GM18870 (cell line): ENCODE data around the gene ARHGAP30.
A peak's percentile ranks its signal among the peaks of the same experiment; 100 is the strongest.
"Not testable (repeated sequence)": the region's sequence is repeated elsewhere in the genome, so short reads cannot be mapped to it uniquely, and the experiment has no call there.

ENCODE experiments used
- ATAC-seq: cut with Tn5 transposase; IDR thresholded peaks from one replicate; pipeline ENCODE4 v1.9.1; 2021; ENCODE audit warnings: moderate library complexity; ENCODE audit not compliant: unreplicated experiment

ARHGAP30 gene, protein sequence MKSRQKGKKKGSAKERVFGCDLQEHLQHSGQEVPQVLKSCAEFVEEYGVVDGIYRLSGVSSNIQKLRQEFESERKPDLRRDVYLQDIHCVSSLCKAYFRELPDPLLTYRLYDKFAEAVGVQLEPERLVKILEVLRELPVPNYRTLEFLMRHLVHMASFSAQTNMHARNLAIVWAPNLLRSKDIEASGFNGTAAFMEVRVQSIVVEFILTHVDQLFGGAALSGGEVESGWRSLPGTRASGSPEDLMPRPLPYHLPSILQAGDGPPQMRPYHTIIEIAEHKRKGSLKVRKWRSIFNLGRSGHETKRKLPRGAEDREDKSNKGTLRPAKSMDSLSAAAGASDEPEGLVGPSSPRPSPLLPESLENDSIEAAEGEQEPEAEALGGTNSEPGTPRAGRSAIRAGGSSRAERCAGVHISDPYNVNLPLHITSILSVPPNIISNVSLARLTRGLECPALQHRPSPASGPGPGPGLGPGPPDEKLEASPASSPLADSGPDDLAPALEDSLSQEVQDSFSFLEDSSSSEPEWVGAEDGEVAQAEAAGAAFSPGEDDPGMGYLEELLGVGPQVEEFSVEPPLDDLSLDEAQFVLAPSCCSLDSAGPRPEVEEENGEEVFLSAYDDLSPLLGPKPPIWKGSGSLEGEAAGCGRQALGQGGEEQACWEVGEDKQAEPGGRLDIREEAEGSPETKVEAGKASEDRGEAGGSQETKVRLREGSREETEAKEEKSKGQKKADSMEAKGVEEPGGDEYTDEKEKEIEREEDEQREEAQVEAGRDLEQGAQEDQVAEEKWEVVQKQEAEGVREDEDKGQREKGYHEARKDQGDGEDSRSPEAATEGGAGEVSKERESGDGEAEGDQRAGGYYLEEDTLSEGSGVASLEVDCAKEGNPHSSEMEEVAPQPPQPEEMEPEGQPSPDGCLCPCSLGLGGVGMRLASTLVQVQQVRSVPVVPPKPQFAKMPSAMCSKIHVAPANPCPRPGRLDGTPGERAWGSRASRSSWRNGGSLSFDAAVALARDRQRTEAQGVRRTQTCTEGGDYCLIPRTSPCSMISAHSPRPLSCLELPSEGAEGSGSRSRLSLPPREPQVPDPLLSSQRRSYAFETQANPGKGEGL

DNA sequence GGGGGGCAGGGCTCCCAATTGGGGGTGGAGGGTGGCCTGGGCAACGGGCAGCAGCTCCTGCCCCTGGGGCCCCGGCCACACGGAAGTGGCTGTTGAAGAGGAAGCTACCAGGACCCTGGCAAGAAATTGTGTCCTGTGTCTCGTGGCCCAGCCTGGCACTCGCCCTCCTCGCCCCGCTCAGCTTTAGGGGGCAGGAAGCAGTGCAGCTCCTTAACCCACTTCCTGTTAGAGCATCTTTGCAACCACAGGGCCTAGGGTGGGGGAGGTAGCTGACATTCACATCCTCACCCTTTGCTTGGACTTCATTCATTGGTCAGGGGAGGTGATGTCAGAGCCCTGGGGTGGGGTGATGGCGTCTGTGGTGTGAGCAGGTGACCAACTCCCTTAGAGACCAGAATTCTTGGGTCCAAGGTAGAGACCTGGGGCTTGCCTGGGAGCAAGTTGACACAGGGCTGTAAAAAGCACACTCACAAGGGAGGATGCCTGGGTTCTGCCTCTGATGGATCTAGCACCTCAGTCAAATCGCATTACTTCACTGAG is at the start of gene ARHGAP30:
ARHGAP30 (minus strand) TSS at position 161 of the 540 bp plus-strand sequence. CDS start 267 bp downstream, outside the sequence.
- ATAC-seq, result peak; percentile 79

DNA sequence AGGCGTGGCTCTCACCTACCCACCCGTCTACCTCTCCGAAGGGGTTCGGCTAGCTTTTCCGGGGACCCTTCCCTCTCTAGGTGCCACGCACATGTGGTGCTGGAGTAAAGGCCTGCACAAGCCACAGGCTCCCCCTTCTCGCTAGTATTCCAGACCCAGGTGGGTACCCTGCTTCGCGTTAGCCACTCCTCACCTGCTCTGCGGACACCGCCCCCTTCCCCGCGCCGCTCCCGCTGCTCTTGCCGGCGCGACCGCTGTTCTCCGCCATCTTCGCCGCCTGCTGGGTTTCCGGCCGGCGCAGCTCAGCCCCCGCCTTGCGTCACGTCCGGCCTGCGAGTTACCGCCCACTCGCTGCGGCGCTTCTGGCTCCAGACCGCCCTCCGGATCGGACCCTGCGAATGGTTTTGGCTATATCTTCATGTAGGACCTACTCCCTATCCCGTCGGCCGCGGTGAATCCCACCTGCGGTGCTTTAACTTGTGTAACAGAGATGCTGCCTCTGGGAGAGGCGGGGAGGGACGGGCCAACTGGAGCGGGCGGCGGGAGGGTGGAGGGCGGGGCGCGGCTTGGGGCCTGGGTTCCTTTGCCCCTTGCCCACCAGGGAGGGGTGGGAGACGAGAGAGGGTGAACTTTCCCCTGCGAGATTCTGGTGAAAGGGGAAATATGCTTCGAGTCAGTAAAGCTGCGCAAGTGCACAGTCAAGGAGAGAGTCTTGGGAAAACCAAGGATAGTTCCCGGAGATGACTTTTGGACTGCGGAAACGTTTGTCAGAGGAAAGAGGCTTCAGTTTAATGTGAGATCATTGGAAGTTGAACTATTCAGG is 48.3 kb upstream of the ARHGAP30 start, which contains the start of the genes NIT1 and PFDN2:
NIT1 (plus strand) TSS at position 347 of the 823 bp plus-strand sequence; CDS start at position 419, 72 bp downstream.
PFDN2 (minus strand) TSS at position 279 of the 823 bp plus-strand sequence; CDS start at position 268, 11 bp downstream.
- peak; percentile 53 for ATAC-seq

DNA sequence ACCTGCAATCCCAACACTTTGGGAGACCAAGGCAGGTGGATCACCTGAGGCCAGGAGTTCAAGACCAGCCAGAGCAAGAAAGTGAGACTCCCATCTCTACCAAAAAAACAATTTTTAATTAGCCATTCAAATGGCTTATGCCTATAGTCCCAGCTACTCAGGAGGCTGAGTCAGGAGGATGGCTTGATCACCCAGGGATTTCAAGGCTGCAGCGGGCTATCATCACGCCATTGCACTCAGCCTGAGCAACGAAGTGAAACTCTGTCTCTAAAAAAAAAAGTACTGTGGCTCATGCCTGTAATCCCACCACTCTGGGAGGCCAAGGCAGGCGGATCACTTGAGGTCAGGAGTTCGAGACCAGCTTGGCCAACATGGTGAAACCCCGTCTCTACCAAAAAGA is 46.3 kb upstream of the ARHGAP30 start:
- ATAC-seq, result not testable (repeated sequence)

DNA sequence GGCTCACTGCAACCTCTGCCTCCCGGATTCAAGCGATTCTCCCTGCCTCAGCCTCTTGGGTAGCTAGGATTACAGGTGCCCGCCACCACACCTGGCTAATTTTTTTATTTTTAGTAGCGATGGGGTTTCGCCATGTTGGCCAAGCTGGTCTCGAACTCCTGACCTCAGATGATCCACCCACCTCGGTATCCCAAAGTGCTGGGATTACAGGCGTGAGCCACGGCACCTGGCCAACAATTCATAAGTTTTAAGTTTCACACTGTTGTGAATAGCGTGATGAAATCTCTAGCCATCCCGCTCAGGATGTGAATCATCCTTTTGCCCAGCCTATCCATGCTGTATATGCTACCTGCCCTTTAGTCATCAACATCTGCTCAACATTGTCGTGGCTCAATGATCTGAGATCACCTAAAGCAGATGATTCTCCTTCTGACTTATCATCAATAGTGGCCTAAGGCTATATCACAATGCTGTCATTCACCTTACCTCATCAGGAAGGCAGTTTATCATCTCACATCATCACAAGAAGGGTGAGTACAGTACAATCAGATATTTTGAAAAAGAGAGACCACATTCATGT is 45.5 kb upstream of the ARHGAP30 start:
- ATAC-seq, result no peak

DNA sequence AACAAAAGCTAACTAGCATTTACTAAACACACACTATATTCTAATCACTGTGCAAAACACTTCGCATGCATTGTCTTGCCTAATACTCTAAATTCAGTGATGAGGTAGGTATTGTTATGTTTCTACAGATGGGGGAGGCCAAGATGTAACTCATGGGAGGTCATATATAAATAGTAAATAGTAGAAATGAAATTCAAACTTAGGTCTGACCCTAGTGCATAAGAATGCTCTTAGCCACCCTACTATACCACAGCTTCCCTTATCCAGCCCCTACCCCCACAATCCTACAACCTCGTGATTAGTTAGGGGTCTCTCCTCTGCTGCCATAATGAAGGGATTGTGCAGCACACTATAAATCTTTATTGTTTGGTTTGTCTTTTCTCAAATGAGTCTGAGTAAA is 44.9 kb upstream of the ARHGAP30 start:
- no peak for ATAC-seq

DNA sequence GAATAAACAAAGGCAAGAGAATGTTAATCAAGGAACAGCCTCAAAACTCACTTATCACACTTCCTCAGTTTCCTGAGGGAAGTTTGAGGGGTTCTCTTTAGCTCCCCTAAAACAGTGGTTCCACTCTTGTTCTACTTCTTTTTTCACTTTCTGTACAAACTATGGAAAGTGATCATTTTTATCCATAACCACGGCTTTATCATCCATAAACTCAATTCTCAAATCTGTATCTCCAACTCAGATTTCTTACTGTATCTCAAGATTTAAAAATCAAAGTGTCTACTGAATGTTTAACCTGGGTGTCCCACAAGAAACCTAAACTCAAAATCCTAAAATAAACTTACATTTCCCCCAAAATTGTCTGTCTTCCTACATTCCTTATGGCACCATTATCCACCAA is 44.2 kb upstream of the ARHGAP30 start:
- no peak for ATAC-seq

DNA sequence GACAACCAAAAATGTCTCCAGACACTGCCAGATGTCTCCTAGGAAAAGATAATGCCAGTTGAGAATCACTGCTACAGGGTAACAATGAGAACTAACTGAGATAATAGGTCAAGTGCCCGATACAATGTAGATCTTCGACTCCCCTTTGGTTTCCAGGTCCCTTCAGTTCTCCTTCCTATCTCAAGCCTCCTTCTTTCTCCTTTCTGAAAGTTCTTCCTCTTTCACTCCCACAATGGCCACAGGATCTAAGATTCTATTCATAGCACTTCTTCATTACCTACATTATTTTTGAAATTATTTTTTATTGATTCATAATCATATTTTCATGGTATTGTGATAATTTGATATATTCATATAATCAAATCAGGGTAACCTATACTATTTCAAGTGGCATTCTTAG is 41.8 kb upstream of the ARHGAP30 start:
- ATAC-seq, result no peak

DNA sequence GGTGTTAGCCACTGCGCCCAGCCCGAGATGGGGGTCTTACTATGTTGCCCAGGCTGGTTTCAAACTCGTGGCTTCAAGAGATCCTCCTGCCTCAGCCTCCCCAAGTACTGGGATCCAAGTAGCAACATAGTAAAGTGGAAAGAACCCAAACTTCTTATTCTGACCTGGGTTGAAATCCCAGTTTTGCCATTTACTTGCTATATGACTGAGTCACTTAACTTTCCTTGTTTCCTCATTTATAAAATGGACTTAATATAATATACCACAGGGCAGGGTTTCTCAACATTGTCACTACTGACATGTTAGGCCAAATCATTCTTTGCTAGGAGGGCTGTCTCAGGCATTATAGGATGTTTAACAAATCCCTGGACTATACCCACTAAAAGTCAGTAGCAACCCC is 41.4 kb upstream of the ARHGAP30 start:
- ATAC-seq, result no peak

DNA sequence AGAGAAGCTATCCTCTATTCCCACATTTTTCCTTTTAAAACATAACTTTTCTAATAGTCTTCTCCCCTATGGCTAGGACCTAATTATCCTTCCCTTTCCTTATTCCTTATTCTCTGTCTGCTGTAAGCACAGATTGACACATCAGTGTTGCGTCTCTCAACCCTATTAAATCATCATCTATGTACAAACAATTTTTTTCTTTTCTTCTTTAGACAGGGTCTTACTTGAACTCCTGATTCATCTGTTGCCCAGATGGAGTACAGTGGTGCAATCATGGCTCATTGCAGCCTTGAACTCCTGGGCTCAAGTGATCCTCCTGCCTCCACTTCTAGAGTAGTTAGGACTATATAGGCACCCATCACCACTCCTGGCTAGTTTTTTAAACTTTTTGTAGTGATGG is 36.7 kb upstream of the ARHGAP30 start:
- ATAC-seq, result no peak

DNA sequence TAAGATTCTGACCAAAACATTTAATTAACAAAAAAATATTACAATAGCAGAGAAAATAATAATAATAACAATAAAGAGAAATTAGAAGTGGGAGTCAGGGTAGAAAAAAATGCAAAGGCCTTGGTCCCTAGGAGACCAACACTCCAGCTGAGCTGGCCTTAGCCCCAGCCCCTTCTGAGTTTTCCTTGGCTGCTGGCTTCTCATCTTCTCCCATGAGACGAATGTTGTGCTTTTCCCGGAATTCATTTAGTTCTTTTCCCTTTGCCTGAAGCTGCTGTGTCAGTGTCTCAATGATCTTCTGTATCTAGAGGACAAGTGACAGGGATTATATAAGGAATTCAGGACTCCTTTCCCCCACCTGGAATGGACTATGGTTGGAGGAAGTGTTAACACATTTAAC is 30.9 kb upstream of the ARHGAP30 start:
- ATAC-seq, result no peak

DNA sequence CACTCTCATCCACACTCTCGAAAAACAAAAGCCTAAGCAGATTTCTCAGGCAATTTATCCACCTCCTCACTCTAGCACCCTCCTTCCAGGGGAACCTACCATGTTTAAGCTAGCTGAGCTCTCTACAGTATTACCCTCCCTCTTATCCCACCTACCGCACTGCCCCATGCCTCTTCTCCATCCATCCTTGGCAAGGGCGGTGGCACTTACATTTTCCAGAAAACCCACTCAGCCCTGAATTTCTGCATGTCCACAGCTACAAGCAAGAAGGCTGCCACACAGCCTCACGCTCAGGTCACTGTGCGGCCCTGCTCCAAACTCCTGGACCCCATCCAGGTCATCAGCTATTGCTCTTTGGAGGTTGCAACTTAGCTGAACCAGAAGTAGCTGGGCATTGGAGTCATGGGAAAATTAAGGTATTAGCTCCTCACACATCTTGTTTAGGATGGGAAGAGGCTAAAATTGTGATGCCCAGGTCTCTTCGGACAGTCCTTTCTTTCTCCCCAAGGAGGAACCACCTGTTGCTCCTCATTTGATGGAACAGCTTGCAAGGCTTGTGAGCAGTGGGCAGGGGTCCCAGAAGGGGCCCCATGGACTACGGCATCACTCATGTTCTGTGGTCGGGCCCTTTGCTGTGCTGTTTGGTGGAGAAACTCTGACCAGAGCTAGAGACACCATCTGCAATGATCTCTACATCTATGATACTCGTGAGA is 29.6 kb upstream of the ARHGAP30 start:
- no peak for ATAC-seq

DNA sequence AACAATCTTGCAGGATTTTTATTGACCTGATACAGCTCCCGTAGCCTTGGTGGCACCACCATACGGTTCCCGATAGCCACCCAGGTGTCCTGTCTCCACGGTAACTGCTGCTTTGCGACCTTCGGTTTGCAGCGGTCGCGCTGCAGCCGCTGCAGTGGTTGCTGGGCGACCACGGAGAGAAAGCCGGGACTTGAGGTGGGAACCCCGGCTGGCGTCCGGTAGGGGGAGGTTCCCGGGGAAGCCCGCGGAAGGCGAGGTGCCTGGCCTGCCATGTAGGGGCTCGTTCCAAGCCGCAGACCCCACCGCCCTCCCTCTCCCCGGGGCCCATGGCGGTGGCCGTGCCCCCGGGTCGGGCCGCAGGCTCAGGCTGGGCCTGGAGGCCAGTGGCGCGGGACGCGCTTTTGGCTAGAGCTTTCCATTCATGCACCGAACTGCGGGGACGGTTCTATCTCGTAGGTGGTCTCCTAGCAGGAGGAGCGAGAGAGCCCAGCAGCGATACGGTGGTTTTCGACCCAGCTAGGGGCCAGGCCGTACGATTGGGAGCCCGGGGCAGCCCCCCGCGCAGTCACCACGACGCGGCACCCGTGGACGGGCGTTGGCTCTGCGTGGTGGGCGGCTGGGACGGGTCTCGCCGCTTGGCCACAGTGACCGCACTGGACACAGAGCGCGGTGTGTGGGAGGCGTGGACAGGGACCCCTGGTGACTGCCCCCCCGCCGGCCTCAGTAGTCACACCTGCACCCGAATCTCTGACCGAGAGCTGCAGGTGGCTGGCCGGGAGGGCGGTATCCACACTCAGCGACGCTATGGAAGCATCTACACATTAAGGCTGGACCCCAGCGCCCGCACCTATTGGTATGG is 28.7 kb upstream of the ARHGAP30 start, which contains the start of gene KLHDC9:
KLHDC9 (plus strand) TSS at position 152 of the 859 bp plus-strand sequence; CDS start at position 327, 175 bp downstream.
- peak; percentile 47 for ATAC-seq

DNA sequence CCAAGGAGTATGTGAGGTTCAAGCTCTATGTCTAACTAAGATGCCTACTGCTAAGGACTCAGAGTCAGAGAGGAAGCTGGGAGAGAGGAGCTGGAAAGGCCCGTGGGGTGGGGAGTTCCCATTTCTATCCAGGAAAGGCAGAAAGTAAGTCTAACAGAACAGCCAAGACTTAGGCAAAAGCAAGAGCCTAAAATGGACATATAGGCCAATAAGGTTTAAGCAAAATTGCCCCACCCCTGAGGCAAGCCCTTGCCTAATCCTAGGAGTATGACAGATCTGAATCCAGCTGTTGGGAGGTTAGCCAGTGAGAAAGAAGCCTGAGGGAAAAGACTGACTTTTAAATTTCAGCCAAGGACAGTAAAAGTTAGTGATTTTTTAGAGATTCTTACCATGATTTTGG is 26.8 kb upstream of the ARHGAP30 start:
- peak; percentile 9 for ATAC-seq

DNA sequence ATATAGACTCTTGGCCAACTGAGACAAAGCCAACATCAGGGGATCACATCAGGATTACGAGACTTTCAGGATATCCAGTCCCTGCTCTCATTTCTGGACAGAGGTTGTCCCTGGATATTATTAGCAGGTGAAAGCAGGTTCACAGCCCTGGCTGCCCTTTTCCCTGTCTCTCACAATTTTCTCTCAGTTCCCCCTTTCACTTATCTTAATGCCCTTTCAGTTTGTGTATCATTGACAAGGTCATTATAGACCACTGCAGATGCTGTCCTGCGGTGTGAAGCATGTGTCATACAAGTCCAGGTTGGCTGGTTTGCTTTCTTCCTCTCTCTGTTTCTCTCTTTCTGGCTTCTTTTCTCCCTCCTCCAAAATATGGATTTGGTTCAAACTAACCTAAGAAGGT is 26.3 kb upstream of the ARHGAP30 start:
- ATAC-seq, result peak; percentile 40

DNA sequence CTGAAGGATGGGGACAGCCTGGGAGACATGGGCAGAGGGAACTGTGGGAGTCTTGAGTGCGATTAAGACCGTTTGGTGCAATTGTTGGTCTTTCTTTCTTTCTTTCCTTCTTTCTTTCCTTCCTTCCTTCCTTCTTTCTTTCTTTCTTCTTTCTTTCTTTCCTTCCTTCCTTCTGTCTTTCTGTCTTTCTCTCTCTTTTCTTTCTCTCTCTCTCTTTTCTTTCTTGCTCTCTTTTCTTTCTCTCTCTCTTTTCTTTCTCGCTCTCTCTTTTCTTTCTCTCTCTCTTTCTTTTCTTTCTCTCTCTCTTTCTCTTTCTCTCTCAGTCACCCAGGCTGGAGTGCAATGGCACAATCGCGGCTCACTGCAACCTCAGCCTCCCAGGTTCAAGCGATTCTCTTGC is 25.5 kb upstream of the ARHGAP30 start:
- ATAC-seq, result no peak

DNA sequence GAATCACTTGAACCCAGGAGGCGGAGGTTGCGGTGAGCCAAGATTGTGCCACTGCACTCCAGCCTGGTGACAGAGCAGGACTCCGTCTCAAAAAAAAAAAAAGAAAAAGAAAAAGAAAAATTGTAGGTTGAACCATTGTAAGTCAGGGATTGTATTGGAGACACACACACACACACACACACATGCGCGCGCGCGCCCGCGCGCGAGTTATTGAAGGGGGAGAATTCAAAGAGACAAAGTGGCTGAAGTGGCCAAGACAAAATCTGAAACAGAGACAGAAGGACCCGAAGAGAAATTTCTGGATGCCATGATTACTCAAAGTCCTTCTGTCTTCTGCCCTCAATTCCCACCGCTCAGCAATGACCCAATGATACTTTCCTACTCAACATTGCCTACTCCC is 24.8 kb upstream of the ARHGAP30 start:
- ATAC-seq, result no peak

DNA sequence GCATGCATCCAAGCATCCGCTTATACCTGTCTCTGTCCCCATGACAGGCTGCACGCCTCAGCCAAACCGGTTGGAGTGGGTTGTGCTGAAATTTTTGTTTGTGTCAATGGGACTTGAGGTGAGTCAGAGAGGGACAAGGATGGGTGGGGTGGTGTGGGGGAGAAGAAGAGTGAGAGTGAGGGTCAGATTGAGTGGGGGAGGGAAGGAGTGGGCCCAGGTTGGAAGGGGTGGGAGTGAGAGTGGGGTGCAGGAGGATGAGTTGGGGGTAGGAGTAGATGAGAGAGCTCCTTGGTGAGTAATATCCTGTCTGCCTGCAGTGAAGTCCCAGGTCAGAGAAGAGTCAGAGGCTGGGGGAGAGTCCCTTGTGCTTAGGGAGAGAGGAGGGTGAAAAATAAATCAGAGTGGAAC is 22.9 kb upstream of the ARHGAP30 start:
- no peak for ATAC-seq
